K562 (cell line): ENCODE data around the gene HSPA1B. TPM values are rescaled to one million over a fixed set of nuclear protein-coding genes. Genes with fewer than 3 reads are reported as not detected.
A peak's percentile ranks its signal among the peaks of the same experiment; 100 is the strongest.

Source experiments
- CBX3 ChIP-seq, 2 experiments: IDR thresholded peaks; 1 replicate in 1 of 2; 2 replicates in 1 of 2; pipeline ENCODE4 v1.6.1; 2012; ENCODE audit warnings: inconsistent platforms in 2 of 2, low read length in 2 of 2, borderline replicate concordance in 1 of 2, control low read depth in 1 of 2
- CREB3 ChIP-seq: fragments of 450-650 bp; conservative IDR thresholded peaks from 2 replicates; pipeline ENCODE4 v1.6.1; 2016; ENCODE audit warnings: missing genetic modification characterization, low read depth, mild to moderate bottlenecking, missing compliant biosample characterization, moderate library complexity
- FUS ChIP-seq: fragments of 200-400 bp; formaldehyde crosslinking; optimal IDR thresholded peaks from 2 replicates; pipeline ENCODE3; 2017; ENCODE audit warnings: low read depth, low read length
- MTA1 ChIP-seq: fragments of 450-650 bp; IDR thresholded peaks from 2 replicates; pipeline ENCODE4 v1.6.1; 2017; ENCODE audit warnings: borderline replicate concordance
- POLR3G ChIP-seq: IDR thresholded peaks from 2 replicates; pipeline ENCODE4 v1.6.1; 2011; ENCODE audit not compliant: insufficient read length, insufficient replicate concordance; ENCODE audit errors: extremely low read depth
- PTBP1 ChIP-seq: fragments of 200-400 bp; formaldehyde crosslinking; IDR thresholded peaks from 2 replicates; pipeline ENCODE4 v1.6.1; 2017; ENCODE audit warnings: low read depth, low read length
- PURB ChIP-seq: sonication (generic); formaldehyde crosslinking; IDR thresholded peaks from 2 replicates; pipeline ENCODE4 v1.9.0; 2021; ENCODE audit warnings: low read depth, mild to moderate bottlenecking, missing genetic modification reagents
- YBX1 ChIP-seq: fragments of 450-650 bp; IDR thresholded peaks from 2 replicates; pipeline ENCODE4 v1.7.1; 2016; ENCODE audit warnings: mild to moderate bottlenecking
- ZBTB8A ChIP-seq: fragments of 450-650 bp; IDR thresholded peaks from 2 replicates; pipeline ENCODE4 v1.6.1; 2018; ENCODE audit warnings: mild to moderate bottlenecking, moderate library complexity; ENCODE audit not compliant: partially characterized antibody
- ZKSCAN1 ChIP-seq: fragments of 150-350 bp; IDR thresholded peaks from 2 replicates; pipeline ENCODE4 v1.6.1; 2016; ENCODE audit warnings: low read depth, low read length
- ZNF23 ChIP-seq: fragments of 250-450 bp; sonication (Bioruptor Pico); IDR thresholded peaks from 2 replicates; pipeline ENCODE4 v1.4.0; 2020; ENCODE audit warnings: mild to moderate bottlenecking
- ZNF24 ChIP-seq: fragments of 450-650 bp; IDR thresholded peaks from 2 replicates; pipeline ENCODE4 v1.6.1; 2016
- ZNF263 ChIP-seq: sonication (generic); formaldehyde crosslinking; IDR thresholded peaks from 2 replicates; pipeline ENCODE4 v1.8.0; 2022; ENCODE audit warnings: mild to moderate bottlenecking, missing genetic modification reagents, borderline replicate concordance
- ZNF41 ChIP-seq: fragments of 250-450 bp; sonication (Bioruptor Pico); conservative IDR thresholded peaks from 2 replicates; pipeline ENCODE4 v1.4.0; 2020; ENCODE audit warnings: mild to moderate bottlenecking
- polyA plus RNA-seq, 8 experiments: library from polyadenylated mRNA; depleted of rRNA in 4 of 8; stranded (reverse) in 5 of 8; unstranded in 3 of 8; fragments of >200 nt; fragmentation: Nextera tagmentation in 2 of 8; fragmentation: Illumina TruSeq in 1 of 8; extraction: Ambion mirVana in 2 of 8; extraction: Trizol in 1 of 8; gene quantifications; 2 replicates each; pipeline versions ENCODE4 v1.2.1 to v1.2.3, GENCODE V29; 2011 to 2014; ENCODE audit warnings: inconsistent platforms in 1 of 8, missing spikeins in 1 of 8
- total RNA-seq, 7 experiments: library from RNA; depleted of rRNA in 6 of 7; stranded (reverse); fragments of >200 nt in 6 of 7; fragmentation: Illumina TruSeq in 2 of 7; extraction: Trizol in 2 of 7; gene quantifications; 2 replicates each; pipeline versions ENCODE4 v1.2.1 to v1.2.3, GENCODE V29; 2011 to 2021; ENCODE audit warnings: low replicate concordance in 1 of 7
- TF ChIP-seq, protein P1 (sequence below): fragments of 450-650 bp; IDR thresholded peaks from 2 replicates; pipeline ENCODE4 v1.6.1; 2016; ENCODE audit warnings: mild to moderate bottlenecking, moderate library complexity
- TF ChIP-seq, protein P2 (sequence below): conservative IDR thresholded peaks from 2 replicates; pipeline ENCODE4 v1.6.1; 2011; ENCODE audit warnings: low read depth, mild to moderate bottlenecking, low read length; ENCODE audit not compliant: control insufficient read depth

The HSPA1B gene
- total and polyA plus RNA-seq, 9 of the 15 experiments (the other 6 are each of a cell fraction or from before 2014, with no cell fraction given) = 0.27 to 227 (median 51.2) TPM

GRCh38 chr6:31826793-31827285 is 699 bp upstream of the HSPA1B start (continued):
- TF ChIP-seq, protein P1, sequence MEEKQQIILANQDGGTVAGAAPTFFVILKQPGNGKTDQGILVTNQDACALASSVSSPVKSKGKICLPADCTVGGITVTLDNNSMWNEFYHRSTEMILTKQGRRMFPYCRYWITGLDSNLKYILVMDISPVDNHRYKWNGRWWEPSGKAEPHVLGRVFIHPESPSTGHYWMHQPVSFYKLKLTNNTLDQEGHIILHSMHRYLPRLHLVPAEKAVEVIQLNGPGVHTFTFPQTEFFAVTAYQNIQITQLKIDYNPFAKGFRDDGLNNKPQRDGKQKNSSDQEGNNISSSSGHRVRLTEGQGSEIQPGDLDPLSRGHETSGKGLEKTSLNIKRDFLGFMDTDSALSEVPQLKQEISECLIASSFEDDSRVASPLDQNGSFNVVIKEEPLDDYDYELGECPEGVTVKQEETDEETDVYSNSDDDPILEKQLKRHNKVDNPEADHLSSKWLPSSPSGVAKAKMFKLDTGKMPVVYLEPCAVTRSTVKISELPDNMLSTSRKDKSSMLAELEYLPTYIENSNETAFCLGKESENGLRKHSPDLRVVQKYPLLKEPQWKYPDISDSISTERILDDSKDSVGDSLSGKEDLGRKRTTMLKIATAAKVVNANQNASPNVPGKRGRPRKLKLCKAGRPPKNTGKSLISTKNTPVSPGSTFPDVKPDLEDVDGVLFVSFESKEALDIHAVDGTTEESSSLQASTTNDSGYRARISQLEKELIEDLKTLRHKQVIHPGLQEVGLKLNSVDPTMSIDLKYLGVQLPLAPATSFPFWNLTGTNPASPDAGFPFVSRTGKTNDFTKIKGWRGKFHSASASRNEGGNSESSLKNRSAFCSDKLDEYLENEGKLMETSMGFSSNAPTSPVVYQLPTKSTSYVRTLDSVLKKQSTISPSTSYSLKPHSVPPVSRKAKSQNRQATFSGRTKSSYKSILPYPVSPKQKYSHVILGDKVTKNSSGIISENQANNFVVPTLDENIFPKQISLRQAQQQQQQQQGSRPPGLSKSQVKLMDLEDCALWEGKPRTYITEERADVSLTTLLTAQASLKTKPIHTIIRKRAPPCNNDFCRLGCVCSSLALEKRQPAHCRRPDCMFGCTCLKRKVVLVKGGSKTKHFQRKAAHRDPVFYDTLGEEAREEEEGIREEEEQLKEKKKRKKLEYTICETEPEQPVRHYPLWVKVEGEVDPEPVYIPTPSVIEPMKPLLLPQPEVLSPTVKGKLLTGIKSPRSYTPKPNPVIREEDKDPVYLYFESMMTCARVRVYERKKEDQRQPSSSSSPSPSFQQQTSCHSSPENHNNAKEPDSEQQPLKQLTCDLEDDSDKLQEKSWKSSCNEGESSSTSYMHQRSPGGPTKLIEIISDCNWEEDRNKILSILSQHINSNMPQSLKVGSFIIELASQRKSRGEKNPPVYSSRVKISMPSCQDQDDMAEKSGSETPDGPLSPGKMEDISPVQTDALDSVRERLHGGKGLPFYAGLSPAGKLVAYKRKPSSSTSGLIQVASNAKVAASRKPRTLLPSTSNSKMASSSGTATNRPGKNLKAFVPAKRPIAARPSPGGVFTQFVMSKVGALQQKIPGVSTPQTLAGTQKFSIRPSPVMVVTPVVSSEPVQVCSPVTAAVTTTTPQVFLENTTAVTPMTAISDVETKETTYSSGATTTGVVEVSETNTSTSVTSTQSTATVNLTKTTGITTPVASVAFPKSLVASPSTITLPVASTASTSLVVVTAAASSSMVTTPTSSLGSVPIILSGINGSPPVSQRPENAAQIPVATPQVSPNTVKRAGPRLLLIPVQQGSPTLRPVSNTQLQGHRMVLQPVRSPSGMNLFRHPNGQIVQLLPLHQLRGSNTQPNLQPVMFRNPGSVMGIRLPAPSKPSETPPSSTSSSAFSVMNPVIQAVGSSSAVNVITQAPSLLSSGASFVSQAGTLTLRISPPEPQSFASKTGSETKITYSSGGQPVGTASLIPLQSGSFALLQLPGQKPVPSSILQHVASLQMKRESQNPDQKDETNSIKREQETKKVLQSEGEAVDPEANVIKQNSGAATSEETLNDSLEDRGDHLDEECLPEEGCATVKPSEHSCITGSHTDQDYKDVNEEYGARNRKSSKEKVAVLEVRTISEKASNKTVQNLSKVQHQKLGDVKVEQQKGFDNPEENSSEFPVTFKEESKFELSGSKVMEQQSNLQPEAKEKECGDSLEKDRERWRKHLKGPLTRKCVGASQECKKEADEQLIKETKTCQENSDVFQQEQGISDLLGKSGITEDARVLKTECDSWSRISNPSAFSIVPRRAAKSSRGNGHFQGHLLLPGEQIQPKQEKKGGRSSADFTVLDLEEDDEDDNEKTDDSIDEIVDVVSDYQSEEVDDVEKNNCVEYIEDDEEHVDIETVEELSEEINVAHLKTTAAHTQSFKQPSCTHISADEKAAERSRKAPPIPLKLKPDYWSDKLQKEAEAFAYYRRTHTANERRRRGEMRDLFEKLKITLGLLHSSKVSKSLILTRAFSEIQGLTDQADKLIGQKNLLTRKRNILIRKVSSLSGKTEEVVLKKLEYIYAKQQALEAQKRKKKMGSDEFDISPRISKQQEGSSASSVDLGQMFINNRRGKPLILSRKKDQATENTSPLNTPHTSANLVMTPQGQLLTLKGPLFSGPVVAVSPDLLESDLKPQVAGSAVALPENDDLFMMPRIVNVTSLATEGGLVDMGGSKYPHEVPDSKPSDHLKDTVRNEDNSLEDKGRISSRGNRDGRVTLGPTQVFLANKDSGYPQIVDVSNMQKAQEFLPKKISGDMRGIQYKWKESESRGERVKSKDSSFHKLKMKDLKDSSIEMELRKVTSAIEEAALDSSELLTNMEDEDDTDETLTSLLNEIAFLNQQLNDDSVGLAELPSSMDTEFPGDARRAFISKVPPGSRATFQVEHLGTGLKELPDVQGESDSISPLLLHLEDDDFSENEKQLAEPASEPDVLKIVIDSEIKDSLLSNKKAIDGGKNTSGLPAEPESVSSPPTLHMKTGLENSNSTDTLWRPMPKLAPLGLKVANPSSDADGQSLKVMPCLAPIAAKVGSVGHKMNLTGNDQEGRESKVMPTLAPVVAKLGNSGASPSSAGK = no peak
- TF ChIP-seq YBX1 (no peak), ZNF24 (no peak), ZKSCAN1 (0 out of 2 replicates have a peak, but pooled peaks have one; percentile 32), FUS (no peak), ZNF23 (CRISPR knock-in tag) (peak; percentile 48; the same call in 1 of the 2 replicates), MTA1 (peak; percentile 87; the same call in 1 of the 2 replicates), ZNF41 (CRISPR knock-in tag) (peak; percentile 68), CBX3 (IDR thresholded peaks at IDR 0.05; ENCODE audit: borderline replicate concordance in 1 of 2, low read length in 2 of 2) (peak in 1 of 2 experiments; percentile 7; a peak in 1 of 3 replicates), PURB (CRISPR knock-in tag) (no peak), ZNF263 (no peak; the same call in 1 of the 2 replicates), ZBTB8A (no peak), CREB3 (no peak; the same call in 1 of the 2 replicates), PTBP1 (no peak), POLR3G (no peak)
- TF ChIP-seq, protein P2, sequence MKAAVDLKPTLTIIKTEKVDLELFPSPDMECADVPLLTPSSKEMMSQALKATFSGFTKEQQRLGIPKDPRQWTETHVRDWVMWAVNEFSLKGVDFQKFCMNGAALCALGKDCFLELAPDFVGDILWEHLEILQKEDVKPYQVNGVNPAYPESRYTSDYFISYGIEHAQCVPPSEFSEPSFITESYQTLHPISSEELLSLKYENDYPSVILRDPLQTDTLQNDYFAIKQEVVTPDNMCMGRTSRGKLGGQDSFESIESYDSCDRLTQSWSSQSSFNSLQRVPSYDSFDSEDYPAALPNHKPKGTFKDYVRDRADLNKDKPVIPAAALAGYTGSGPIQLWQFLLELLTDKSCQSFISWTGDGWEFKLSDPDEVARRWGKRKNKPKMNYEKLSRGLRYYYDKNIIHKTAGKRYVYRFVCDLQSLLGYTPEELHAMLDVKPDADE = peak; percentile 79; the same call in 1 of the 2 replicates
